GM19455 (cell line): ENCODE measurements around the gene PSD2.

Source experiments
- ATAC-seq: cut with Tn5 transposase; IDR thresholded peaks from one replicate; pipeline ENCODE4 v1.9.1; 2021; ENCODE audit not compliant: unreplicated experiment

The PSD2 gene

GRCh38 chr5:139872851-139873794, 77.5 kb downstream of the PSD2 start:
- ATAC-seq = no peak

- no peak for ATAC-seq
Observed at GRCh38 chr5:139875957-139876356, 80.3 kb downstream of the PSD2 start.

DNA sequence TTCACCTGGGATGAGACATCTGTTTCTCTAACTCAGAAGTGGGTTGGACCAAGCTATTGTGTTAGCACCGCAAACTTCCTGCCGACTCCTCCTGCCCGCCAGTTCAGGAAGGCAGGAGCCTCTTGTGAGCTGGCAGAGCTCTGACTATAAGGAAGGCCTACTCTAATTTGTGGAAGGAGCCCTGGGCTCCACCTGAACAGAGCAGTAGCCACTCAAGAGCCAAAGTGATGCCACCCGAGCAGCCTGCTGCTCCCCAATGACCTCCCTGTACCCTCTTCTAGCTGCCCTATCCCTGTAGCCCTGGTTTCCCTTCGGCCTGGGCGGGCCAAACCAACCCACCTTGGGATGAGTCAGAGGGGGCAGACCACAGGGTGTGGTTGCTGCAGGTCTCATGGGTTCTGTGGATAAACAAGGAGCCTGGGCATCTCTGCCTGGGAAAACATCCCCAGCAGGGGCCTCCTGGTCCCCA, 81.6 kb downstream of the PSD2 start:
- no peak for ATAC-seq

- ATAC-seq = no peak
Observed at GRCh38 chr5:139878093-139878492, 82.5 kb downstream of the PSD2 start.

DNA sequence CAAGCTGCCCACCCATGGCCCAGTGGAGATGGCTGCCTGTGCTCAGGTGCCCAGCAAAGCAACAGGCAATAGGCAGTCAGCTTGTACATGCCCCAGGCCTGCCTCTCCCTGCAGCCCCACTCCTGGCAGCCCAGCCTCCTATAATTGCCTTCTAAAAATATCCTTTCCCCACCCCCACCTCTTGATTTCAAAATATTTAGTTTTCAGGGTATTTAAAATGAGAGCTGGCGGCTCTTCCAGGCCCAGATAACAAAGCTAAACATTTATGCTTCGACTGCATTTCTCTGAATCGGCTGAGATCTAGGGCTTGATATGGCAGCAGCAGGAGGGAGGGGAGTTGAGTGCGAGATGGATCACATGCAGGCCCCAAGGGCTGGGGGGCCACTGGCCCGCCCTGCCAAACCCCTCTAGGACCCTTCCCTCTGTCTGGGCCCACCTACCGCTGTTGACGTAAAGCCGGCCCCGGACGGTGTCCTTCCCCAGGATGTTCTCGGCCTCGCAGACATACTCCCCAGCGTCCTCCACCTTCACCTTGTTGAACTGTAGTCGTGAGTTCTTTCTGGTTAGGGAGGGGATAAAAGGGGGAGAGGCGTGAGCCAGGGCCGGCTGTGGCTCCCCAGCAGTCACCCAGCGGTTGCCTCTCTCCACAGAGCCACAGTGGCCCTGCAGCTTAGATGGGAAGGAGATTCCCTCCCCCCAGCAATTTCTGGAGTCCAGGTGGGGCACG, 85.0 kb downstream of the PSD2 start:
- no peak for ATAC-seq

- no peak for ATAC-seq
Observed at GRCh38 chr5:139881143-139881733, 85.6 kb downstream of the PSD2 start.

- no peak for ATAC-seq
Observed at GRCh38 chr5:139882316-139882715, 86.7 kb downstream of the PSD2 start.

GRCh38 chr5:139882961-139883539, 87.4 kb downstream of the PSD2 start:
- no peak for ATAC-seq

- ATAC-seq = no peak
Observed at GRCh38 chr5:139884144-139884543, 88.5 kb downstream of the PSD2 start.

- no peak for ATAC-seq
Observed at GRCh38 chr5:139884734-139885133, 89.1 kb downstream of the PSD2 start.

DNA sequence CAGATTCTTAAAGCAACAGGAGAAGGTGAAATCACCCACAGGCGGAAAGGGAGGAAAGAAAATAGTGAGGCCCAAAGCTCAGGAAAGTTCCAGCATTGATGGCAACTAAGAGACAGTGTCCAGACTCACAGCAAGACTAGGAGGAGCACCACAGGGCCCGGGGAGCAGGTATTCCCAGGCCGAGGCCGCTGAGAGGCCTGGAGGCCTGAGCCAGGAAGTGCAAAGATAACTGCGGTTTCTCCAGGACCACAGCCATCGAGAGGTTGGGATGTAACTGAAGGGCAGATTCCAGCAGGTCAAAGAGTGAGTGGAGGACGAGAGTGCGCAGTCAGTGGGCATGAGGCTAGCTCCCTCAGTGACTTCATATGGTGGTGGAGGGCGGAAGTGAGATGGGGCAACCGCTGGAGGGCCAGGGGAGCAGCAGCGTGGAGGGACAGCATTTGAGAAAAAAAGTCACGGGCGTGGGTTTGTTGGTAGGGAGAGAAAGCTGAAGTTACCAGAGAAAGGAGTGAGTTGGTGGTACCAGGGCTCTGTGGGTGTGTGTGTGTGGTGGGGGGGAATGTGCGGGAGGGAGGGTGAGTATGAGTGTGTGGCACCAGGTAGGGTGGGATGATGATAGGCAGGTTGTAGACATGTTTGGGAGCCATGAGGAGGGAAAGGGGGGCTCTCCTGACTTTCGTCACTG, 89.7 kb downstream of the PSD2 start:
- no peak for ATAC-seq

- ATAC-seq = no peak
Observed at GRCh38 chr5:139885857-139886208, 90.2 kb downstream of the PSD2 start.

GRCh38 chr5:139886213-139886612, 90.6 kb downstream of the PSD2 start:
- no peak for ATAC-seq

DNA sequence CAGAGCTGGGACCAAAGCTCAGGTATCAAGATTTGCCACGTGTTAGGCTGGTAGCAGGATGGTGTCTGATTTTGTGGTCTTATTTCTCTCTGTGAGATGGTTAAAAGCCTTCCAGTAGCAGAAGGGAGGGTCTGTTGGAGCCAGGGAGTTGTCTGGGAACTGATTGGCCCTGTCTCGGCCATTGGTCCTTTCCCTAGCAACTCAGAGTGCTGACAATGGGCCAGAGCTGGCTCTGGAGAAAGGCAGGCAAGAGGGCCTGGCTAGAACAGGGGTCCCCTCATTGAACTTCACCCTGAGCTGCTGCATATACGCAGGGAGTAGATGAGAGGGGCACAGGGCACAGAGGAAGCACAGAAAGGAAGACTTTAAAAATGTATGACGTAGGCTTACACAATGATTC, 92.8 kb downstream of the PSD2 start:
- no peak for ATAC-seq

GRCh38 chr5:139889410-139889809, 93.8 kb downstream of the PSD2 start:
- no peak for ATAC-seq

GRCh38 chr5:139893873-139894272, 98.3 kb downstream of the PSD2 start:
- ATAC-seq = no peak
